MM.1S (cell line): ENCODE measurements around the gene SCNN1B.

Source experiments
- EZH2 ChIP-seq: fragments of 300-600 bp; sonication (generic); optimal IDR thresholded peaks from 2 replicates; pipeline ENCODE3; 2017; ENCODE audit warnings: low read depth, mild to moderate bottlenecking, antibody characterized with exemption, low read length, mixed read lengths
- EZH2phosphoT487 ChIP-seq: fragments of 300-600 bp; sonication (generic); IDR thresholded peaks from 2 replicates; pipeline ENCODE4 v1.6.1; 2018; ENCODE audit warnings: antibody characterized with exemption, low read length
- TF ChIP-seq, protein P1 (sequence below): fragments of 300-600 bp; sonication (generic); IDR thresholded peaks from 2 replicates; pipeline ENCODE4 v1.5.1; 2016; ENCODE audit warnings: antibody characterized with exemption, low read length, mixed read lengths

DNA sequence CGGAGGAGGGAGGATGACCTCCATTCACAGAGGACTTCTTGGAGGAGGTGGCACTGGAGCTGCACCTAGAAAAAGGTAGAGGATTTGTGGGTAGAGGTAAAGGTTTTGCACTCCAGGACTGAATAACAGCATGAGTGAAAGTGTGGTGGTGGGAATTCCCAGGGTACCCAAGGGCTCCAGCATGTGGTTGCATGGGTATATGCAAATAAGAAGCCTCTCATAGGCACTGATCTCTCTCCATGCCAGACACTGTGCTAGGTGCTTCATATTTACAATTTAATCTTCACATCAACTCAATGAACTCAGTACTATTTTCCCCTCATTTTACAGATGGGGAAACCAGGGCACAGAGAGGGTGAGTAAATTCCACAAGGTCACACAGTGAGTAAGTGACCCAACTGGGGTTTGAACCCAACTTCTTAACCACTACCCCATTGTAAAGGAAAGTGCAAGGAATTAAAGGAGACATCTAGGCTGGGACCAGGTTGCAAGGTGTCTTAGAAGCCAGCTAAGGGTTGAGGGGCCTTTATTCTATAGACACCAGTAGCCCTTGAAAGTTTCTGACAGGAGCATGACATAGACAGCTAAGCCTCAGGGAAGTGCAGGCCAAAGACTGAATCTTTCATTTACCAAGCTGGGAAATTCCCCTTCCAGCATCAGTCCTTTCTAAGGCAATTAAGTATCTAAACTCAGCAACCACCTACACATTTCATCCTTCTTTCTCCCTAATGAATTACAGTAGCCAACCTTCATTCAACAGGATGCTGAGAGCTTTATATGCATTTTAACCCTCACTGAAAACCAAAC, 21.3 kb downstream of the SCNN1B start:
- no peak for TF ChIP-seq EZH2phosphoT487
- TF ChIP-seq, protein P1, sequence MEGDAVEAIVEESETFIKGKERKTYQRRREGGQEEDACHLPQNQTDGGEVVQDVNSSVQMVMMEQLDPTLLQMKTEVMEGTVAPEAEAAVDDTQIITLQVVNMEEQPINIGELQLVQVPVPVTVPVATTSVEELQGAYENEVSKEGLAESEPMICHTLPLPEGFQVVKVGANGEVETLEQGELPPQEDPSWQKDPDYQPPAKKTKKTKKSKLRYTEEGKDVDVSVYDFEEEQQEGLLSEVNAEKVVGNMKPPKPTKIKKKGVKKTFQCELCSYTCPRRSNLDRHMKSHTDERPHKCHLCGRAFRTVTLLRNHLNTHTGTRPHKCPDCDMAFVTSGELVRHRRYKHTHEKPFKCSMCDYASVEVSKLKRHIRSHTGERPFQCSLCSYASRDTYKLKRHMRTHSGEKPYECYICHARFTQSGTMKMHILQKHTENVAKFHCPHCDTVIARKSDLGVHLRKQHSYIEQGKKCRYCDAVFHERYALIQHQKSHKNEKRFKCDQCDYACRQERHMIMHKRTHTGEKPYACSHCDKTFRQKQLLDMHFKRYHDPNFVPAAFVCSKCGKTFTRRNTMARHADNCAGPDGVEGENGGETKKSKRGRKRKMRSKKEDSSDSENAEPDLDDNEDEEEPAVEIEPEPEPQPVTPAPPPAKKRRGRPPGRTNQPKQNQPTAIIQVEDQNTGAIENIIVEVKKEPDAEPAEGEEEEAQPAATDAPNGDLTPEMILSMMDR: no peak
- TF ChIP-seq EZH2: no peak
